Measurements from ENCODE around the gene BLACAT1.
"Not testable (repeated sequence)": the region's sequence is repeated elsewhere in the genome, so short reads cannot be mapped to it uniquely, and the experiment has no call there.

Gene BLACAT1

DNA sequence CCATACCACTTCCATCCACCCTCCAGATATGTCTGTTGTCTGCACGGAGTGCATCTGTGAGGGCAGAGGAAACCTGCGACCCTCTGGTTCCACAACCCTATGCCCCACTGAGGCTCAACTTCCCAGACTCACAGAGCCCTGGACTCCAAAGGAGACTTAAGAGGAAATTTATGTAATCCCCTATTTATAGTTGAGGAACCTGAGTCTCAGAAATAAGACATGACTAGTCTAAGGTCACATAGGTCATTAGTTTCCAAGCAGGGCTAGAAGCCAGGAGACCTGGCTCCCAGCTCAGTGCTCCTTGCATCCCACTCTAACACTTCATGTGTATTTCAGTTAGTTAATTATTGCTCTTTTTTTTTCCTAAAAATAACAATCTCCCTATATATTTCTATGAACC, 18.3 kb downstream of the BLACAT1 start:
- DNase-seq: no peak

DNA sequence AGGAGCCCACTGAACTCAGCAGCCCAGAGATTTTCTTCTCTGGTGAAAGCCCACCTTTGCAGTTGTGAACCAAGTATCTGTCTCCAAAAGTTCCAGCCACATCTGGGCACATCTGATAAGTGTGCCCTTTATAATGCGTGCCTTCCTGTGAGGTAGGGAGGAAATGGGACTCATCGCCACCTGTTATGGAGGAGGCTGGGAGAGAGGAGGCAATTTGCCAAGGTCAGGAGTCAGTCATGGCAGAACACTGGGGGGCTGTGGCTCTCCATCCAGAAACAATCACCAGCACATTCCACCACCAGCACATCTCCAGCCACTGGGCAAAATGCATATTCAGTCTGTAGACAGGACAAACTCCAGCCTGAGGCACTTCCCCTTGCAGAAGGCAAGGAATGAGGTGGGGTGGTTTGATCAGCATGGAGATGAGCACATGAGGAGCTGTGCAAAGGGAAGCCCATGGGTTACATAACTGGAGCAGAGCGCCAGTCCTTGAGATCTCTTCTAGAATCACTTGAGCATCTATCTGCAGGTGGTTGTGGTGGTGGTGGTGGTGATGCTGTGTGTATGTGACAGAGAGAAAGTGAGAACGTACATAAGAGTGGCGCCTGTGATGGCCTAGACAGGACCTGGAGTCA, 19.0 kb downstream of the BLACAT1 start:
- DNase-seq: peak; percentile 22

- DNase-seq: no peak
Measured at GRCh38 chr1:205435578-205436573, 20.0 kb downstream of the BLACAT1 start.

DNA sequence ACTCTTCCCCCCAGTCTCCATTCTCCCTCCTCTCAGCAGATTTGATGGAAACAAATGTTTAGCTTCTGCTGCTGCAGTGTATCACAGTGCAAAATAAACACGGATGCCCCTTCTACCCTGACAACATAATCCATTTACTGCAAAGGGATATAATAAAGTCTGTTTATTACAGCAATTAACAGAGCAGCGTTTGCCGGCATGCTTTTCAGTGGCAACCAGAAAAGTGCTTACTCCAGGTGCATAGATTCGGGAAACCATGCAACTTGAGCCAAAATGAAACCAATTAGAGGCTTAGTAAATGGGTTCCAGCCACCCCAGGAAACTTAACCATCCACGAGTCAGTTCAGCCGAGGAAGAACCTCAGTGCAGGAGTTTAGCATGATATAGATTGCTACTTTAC, 21.1 kb downstream of the BLACAT1 start:
- no peak for DNase-seq

- not testable (repeated sequence) for DNase-seq
Measured at GRCh38 chr1:205432692-205433091, 23.2 kb downstream of the BLACAT1 start.

- no peak for DNase-seq
Measured at GRCh38 chr1:205432116-205432515, 23.7 kb downstream of the BLACAT1 start.

- peak; percentile 44 for DNase-seq
Measured at GRCh38 chr1:205430696-205431305, 25.0 kb downstream of the BLACAT1 start.

GRCh38 chr1:205429762-205430695, 25.8 kb downstream of the BLACAT1 start:
- no peak for DNase-seq

DNA sequence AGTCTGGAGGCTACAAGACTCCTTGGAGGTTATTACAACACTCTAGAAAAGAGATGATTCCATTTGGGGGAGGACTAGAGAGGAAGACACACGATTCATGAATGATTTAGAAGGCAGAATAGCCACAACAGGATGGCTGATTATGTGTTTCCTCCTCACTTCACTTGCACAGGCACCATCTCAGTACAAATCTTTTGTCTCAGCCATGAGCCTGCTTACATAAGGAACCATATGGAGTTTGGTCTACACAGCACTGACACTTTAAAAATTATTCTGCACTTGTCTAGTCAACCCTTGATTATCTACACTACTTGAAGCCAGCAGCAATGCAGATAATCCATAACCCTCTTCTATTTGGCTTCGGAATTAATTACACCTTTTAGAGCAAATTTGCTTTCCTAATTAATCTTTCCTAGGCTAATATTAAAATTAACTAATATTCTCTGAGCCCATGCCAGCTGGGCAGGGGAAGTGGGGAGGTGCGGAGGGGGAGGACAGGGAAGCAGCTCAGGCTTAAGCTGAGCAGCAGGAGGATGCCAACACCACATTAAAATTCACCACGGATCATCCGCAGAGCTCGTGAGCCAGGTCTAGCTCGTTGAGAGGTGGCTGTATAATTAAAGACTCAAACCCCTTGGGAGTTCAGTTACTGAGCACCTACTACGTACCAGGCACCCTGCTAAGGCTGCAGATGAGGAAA, 30.8 kb downstream of the BLACAT1 start:
- no peak for DNase-seq

GRCh38 chr1:205423814-205424399, 31.9 kb downstream of the BLACAT1 start:
- DNase-seq: no peak

DNA sequence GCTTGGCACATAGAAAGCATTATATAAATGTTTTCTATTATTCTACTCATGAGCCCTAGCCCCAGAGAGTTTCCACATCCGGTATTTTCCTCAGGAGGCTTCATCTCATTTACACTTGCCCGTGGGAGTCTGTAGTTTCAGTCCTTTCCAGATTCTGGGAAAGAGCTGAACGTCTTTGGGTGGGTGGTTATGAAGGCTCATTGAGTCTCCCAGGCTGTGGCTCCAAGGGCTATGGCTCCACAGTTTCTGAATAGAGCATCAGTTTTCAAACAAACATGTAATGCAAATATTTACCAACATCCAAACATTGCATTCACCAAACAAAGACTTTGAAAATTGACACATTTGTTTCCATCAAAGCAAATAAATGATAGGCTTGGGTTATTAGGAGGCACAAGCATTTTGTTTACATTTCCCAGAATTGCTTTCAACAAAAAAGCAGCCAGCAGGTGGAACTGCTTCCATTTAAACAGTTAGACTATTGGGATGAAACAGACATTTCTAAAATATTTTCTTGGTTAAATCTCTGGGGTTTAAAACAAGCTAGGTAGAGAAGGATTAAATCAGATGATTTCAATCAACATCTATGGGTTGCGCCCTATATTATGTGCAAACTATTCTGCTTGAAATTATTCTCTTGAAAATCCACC, 32.7 kb downstream of the BLACAT1 start:
- DNase-seq: no peak

- DNase-seq: no peak
Measured at GRCh38 chr1:205421798-205422197, 34.0 kb downstream of the BLACAT1 start, which contains the start of gene LEMD1. Gene LEMD1 (minus strand): TSS chr1:205422056. CDS start chr1:205420536, 1,520 bp downstream.

- no peak for DNase-seq
Measured at GRCh38 chr1:205420938-205421337, 34.9 kb downstream of the BLACAT1 start.

DNA sequence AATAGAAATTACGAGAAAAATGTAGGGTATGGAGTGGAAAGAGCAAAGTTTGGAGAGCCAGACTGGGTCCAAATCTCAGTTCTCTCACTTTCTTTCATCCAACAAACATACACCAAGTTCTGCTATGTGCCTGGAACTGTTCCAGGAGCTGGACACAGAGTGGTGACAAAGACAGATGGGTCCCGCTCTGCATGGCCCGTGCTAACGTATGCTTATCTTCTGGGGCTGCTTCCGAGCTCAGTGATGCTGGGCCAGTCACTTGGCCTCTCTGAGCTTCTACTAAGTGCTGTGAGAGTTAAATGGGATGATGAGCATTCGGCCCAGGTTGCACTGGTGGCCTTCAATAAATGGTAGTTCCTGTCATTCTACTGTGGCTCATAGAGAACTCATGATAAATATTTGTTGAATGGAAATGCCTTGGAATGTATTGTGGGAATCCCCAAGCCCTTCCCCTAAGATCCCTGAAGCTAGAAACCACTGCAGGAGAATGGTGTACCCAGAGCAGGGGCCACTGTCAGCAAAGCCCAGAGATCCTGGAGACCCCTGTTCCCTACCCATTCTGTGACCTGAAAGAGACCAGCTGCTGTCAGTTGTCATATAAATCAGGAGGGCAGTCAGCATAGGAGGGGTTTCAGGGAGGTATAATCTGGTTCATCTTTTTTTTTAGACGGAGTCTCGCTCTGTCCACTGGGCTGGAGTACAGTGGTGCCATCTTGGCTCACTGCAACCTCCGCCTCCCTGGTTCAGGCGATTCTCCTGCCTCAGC, 37.8 kb downstream of the BLACAT1 start:
- DNase-seq: no peak

DNA sequence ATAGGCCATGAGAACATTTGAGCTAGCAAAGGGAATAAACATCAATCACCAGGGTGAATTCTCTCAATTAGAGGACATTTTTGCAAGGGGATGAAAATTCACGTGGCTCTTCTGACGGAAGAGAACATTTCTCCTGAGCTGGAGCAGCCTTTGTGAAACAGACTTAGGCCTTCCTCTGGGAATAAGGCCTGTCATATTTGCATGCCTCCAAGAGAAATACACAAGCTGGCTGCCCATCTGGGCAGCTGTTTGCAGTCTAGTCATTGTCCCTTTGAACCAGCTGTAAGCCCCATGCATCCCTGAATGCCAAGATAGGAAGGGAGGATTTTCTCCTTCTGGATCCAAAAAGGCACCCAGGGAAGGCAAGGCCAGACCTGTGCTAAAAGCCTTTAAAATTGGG, 39.5 kb downstream of the BLACAT1 start:
- no peak for DNase-seq

DNA sequence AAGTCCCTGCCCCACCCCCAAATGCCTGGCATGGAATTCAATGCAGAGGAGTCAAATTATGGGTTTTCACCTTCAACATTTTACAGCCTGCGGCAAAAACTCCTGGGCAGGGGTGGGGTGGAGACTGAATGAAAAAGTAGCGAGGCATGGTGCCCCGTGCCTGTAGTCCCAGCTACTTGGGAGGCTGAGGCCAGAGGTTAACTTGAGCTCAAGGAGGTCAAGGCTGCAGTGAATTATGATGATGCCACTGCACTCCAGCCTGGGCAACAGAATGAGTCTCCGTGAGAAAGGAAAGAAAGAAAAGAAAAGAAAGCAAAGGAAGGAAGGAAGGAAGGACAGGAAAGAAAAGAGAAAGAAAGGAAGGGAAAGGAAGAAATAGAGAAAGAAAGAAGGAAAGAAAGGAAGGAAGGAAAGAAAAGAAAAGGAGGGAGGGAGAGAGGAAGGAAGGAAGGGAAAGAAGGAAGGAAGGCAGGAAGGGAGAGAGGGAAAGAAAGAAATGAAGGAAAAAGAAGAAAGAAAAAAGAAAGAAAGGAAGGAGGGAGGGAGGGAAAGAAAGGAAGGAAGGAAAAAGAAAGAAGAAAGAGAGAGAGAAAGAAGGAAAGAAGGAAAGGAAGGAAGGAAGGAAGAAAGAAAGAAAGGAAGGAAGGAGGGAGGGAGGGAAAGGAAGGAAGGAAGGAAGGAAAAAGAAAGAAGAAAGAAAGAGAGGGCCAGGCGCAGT, 45.1 kb downstream of the BLACAT1 start:
- no peak for DNase-seq

DNA sequence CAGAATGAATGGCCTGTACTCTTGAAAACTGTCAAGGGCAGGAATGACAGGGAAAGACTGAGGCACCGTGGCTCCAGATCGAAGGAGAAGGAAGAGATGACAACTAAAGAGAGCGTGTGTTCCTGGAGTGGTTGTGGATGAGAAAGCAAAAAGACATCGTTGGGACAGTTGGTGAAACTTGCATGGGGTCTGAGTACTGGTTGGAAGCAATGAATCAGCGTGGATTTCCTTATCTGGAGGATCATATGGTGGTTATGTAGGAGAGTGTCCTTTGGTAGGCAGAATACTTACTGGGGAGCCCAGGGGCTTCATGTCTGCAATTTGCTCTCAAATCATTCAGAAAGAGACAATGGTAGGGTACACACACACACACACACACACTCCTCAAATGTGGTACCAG, 47.9 kb downstream of the BLACAT1 start:
- no peak for DNase-seq

GRCh38 chr1:205406252-205406651, 49.6 kb downstream of the BLACAT1 start:
- not testable (repeated sequence) for DNase-seq

Measured in suppressor macrophage treated with lipopolysaccharide for 4 hours (primary cell).